OCI-LY7 (cell line): ENCODE data around the gene CTDSPL2. TPM values are rescaled to one million over a fixed set of nuclear protein-coding genes. Genes with fewer than 3 reads are reported as not detected.

Experiments used
- BruUV-seq: library from RNA; stranded (reverse); fragments of 400-500 nt; replicated peaks from 2 replicates; lab custom pipeline; 2021; lab: Mats Ljungman, UMichigan
- CTCF ChIA-PET: fragments of 300-600 bp; sonication (Branson Sonifier 250); formaldehyde crosslinking; loops from one replicate; lab custom pipeline; 2022; ENCODE audit warnings: antibody characterized with exemption; ENCODE audit not compliant: unreplicated experiment; lab: Charles Lee
- POLR2A ChIA-PET: fragments of 300-600 bp; sonication (Branson Sonifier 250); formaldehyde crosslinking; loops from one replicate; lab custom pipeline; 2022; ENCODE audit warnings: antibody characterized with exemption; lab: Charles Lee
- DNase-seq: peaks from one replicate; pipeline ENCODE4 v3.0.0-alpha.2; 2015; ENCODE audit warnings: low spot score
- H2AFZ ChIP-seq: fragments of 200-600 bp; sonication (generic), shearing (Covaris generic); 2 replicates; pipeline ENCODE4 v1.6.1; 2014; ENCODE audit warnings: mild to moderate bottlenecking, antibody characterized with exemption, low read length, moderate library complexity
- H3K27ac ChIP-seq: fragments of 200-600 bp; sonication (generic); 2 replicates; pipeline ENCODE4 v1.5.1; 2014; ENCODE audit warnings: mixed run types, low read depth, mild to moderate bottlenecking, moderate library complexity, low read length, inconsistent platforms; ENCODE audit not compliant: poor library complexity, severe bottlenecking
- H3K36me3 ChIP-seq: fragments of 200-600 bp; sonication (generic); 2 replicates; pipeline ENCODE4 v1.6.1; 2014; ENCODE audit warnings: mild to moderate bottlenecking, antibody characterized with exemption, low read length, moderate library complexity, mixed read lengths; ENCODE audit not compliant: insufficient read depth
- H3K4me1 ChIP-seq: fragments of 200-600 bp; sonication (generic); 2 replicates; pipeline ENCODE4 v1.5.1; 2014; ENCODE audit warnings: mild to moderate bottlenecking, low read length; ENCODE audit not compliant: insufficient read depth, poor library complexity, severe bottlenecking
- H3K4me2 ChIP-seq: fragments of 200-600 bp; sonication (generic); 2 replicates; pipeline ENCODE4 v1.6.1; 2014; ENCODE audit warnings: mild to moderate bottlenecking, low read length
- H3K4me3 ChIP-seq: fragments of 200-600 bp; sonication (generic); 2 replicates; pipeline ENCODE4 v1.5.1; 2014; ENCODE audit warnings: mild to moderate bottlenecking, low read depth, low read length; ENCODE audit not compliant: poor library complexity, severe bottlenecking
- H3K79me2 ChIP-seq: fragments of 200-600 bp; sonication (generic); 2 replicates; pipeline ENCODE4 v1.6.1; 2016; ENCODE audit warnings: low read depth, mild to moderate bottlenecking, low read length, moderate library complexity, mixed read lengths; ENCODE audit not compliant: insufficient read depth
- H3K9me2 ChIP-seq: fragments of 200-600 bp; sonication (generic); 2 replicates; pipeline ENCODE4 v1.6.1; 2016; ENCODE audit warnings: mild to moderate bottlenecking, low read length, mixed read lengths; ENCODE audit not compliant: insufficient read depth
- H3K9me3 ChIP-seq: fragments of 200-600 bp; sonication (generic); 2 replicates; pipeline ENCODE4 v1.6.1; 2014; ENCODE audit warnings: mild to moderate bottlenecking, mixed run types, low read length, mixed read lengths
- H4K20me1 ChIP-seq: fragments of 200-600 bp; sonication (generic); 2 replicates; pipeline ENCODE4 v1.6.1; 2014; ENCODE audit warnings: mild to moderate bottlenecking, antibody characterized with exemption, low read length, moderate library complexity, mixed read lengths; ENCODE audit not compliant: insufficient read depth
- CTCF ChIP-seq: fragments of 200-600 bp; sonication (generic); conservative IDR thresholded peaks from 2 replicates; pipeline ENCODE4 v1.5.1; 2014; ENCODE audit warnings: mild to moderate bottlenecking, antibody characterized with exemption, low read length, moderate library complexity, mixed read lengths
- EZH2phosphoT487 ChIP-seq: fragments of 200-600 bp; sonication (generic); IDR thresholded peaks from 2 replicates; pipeline ENCODE4 v1.6.1; 2018; ENCODE audit warnings: low read depth, borderline replicate concordance, mild to moderate bottlenecking, mixed run types, antibody characterized with exemption, low read length, moderate library complexity, mixed read lengths
- intact Hi-C: fragments of 100-400 bp; cut with micrococcal nuclease; formaldehyde crosslinking; loops from one replicate; pipeline ENCODE4 v1.10.0; 2022; ENCODE audit not compliant: unreplicated experiment
- total RNA-seq, 2 experiments: library from RNA; depleted of rRNA in 1 of 2; stranded (reverse); fragments of >200 nt in 1 of 2; shearing (Covaris generic) in 1 of 2; gene quantifications; 2 replicates each; pipeline ENCODE4 v1.2.3, GENCODE V29; 2014 to 2022

CTDSPL2 gene
- total RNA-seq, 2 experiments from 2014 or later, result 88.0 to 138 TPM

DNA sequence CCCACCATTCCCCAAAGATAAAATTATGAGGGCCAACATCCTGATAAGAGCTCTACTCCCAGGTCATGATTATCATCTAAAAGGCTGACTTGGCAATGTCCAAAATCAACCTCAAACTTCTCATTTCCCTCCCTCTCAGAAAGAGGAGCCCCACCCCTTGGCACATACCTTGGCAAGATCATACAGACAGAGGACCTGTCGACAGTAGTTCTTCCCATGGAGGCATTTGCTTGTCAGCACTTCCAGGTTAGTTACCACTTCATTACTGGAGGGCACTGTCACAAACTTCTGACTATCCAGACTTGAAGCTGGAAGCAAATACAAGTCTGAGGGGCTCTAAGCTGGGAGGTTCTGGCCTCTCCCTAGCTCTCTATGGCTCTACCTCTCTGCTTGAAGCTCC lies 147.3 kb downstream of the CTDSPL2 start:
- TF ChIP-seq CTCF (no peak), EZH2phosphoT487 (no peak)
- CTCF ChIA-PET, result no interaction called here
- Histone ChIP-seq H3K4me3 (no peak overlapping the region), H3K36me3 (peaks cover 53% of the 10 kb centered on the region), H3K9me3 (no peaks in the 10 kb centered on the region), H3K79me2 (no peaks in the 10 kb centered on the region), H3K27ac (no peak overlapping the region), H4K20me1 (no peaks in the 10 kb centered on the region), H3K4me2 (no peak overlapping the region), H3K4me1 (no peaks in the 10 kb centered on the region), H2AFZ (no peak overlapping the region), H3K9me2 (no peaks in the 10 kb centered on the region)
- POLR2A ChIA-PET, result interaction anchor here (0.7 to 1.1 kb wide), 2 partner anchors 15 to 142 kb away, joined by 4 to 8 read pairs; no protein-coding TSS in a partner anchor
- intact Hi-C loops, result loop anchor here (5.0 kb wide), 1 partner anchor 453 kb away; no protein-coding TSS in a partner anchor
- BruUV-seq, result no TSS peak
- no peak for DNase-seq

Other genes with a start within 250 kb of the CTDSPL2 start
- not detected in 2 replicates for gene FRMD5, start 232.4 kb upstream of the CTDSPL2 start, total RNA-seq (2014; rRNA removed; shearing (Covaris generic))
- gene FRMD5, start 232.4 kb upstream of the CTDSPL2 start, total RNA-seq (2022), result not detected in 2 replicates
- 38.7 and 46.9 TPM in 2 replicates for gene GOLM2, start 138.9 kb upstream of the CTDSPL2 start, total RNA-seq (2014; rRNA removed; shearing (Covaris generic))
- 56.5 and 59.0 TPM in 2 replicates for gene GOLM2, start 138.9 kb upstream of the CTDSPL2 start, total RNA-seq (2022)
- gene EIF3J, start 109.5 kb downstream of the CTDSPL2 start, total RNA-seq (2014; rRNA removed; shearing (Covaris generic)), result 41.3 and 49.4 TPM in 2 replicates
- gene EIF3J, start 109.5 kb downstream of the CTDSPL2 start, total RNA-seq (2022), result 129 and 131 TPM in 2 replicates
- 65.2 and 69.1 TPM in 2 replicates for gene SPG11, start 236.0 kb downstream of the CTDSPL2 start, total RNA-seq (2014; rRNA removed; shearing (Covaris generic))
- gene SPG11, start 236.0 kb downstream of the CTDSPL2 start, total RNA-seq (2022), result 92.8 and 126 TPM in 2 replicates